ENCODE results near the gene EPHA3.

Gene EPHA3

DNA sequence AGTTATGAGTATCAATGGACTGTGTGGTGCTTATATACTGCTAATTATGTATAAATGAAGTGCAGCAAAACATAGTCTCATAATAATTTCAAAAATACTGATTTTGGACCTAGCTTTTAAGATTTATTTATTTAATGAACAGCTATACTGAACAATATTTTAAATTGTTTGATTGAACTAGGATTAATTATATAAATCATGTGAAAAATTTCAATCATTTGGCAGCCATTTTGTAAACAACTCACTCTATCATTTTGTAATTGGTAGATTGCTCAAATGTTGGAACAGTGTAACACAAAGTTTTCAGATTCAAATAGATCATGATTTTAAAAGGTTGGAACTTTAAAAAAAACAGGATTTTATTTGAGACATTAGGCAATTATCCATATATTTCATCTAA, 47.0 kb downstream of the EPHA3 start:
- DNase-seq: no peak

DNA sequence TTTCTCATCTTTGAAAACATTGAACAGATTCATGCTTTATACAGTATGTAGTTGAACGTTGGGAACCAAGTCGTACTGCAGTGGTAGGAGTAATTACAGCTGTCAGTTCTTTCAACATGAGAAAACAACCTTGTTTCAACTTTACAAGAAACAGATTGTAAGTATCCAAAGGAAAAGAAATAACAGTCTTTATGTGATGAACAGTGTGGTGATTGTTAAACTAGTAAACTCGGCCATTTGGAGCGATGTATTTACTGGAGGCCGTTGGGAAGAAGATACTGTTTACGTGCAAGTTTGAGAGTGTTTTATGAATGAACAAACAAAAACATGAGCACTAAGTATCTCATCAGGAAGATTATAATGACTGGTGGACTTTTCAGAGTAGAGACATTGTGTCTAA, 48.4 kb downstream of the EPHA3 start:
- no peak for DNase-seq

- no peak for DNase-seq
Measured at GRCh38 chr3:89157575-89157974, 50.2 kb downstream of the EPHA3 start.

DNA sequence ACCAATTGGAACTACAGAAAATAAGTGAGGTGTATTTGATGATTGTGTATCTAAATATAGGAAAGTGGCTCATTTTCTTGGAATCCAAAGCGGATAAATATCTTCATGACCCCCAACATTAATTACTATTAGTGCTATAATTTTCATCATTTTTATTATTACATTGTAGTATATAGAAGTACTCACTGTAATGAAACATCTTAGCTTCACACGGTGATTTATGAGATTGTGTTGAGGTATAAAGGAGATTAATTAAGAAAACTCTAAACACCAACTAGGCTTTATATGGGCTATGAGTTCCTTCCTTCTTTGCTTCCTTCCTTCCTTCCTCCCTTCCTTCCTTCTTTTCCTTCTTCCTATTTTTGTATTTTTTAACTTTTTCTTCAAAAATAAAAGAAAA, 52.2 kb downstream of the EPHA3 start:
- DNase-seq: no peak

- DNase-seq: no peak
Measured at GRCh38 chr3:89164774-89165173, 57.4 kb downstream of the EPHA3 start.

DNA sequence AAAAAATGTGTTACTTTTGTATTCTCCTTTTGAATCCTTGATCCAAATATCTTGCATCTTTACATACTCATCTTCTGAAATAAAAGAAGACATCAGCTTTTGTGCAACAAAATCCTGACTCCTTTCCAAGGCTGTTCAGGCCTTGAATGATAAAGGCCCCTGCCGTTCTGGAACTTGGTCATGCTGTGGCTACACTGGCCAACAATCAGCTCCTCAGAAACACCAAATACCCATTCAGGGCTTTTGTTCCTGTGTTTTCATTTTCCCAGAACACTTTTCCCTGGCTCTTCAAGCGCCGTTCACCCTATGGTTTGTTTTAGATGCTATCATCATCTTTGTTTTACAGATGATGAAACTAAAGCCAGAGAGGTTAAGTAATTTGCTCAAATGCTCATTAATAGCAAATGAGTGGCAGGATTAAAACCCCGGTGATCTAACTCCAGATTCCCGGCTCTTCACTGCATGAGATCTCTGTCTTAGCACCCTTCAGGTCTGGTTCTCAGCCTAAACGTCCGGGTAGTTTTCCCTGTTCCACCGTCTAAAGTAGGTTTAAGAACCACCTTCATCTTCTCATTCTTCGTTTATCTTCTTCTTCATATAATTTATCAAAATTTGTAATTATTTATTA, 58.3 kb downstream of the EPHA3 start:
- no peak for DNase-seq

- DNase-seq: no peak
Measured at GRCh38 chr3:89171687-89172545, 64.5 kb downstream of the EPHA3 start.

DNA sequence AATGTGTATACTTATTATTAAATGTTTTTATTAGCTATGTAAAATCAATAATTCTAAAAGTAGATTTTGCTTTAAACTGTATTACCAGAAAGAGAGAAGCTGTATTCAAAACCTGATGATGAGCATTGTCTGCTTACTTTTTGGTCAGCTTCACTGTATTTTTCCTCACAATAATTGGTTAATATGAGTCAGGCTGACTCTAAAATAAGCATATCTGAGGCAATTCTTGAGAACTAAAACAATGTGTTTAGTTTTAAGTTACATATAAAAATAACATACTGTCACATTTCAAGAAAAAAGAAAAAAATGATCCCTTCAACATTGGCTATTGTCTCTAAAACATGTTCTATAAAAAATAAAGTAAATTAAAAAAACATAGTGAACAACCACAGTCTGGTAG, 66.1 kb downstream of the EPHA3 start:
- DNase-seq: no peak

- no peak for DNase-seq
Measured at GRCh38 chr3:89179355-89180001, 72.1 kb downstream of the EPHA3 start.

DNA sequence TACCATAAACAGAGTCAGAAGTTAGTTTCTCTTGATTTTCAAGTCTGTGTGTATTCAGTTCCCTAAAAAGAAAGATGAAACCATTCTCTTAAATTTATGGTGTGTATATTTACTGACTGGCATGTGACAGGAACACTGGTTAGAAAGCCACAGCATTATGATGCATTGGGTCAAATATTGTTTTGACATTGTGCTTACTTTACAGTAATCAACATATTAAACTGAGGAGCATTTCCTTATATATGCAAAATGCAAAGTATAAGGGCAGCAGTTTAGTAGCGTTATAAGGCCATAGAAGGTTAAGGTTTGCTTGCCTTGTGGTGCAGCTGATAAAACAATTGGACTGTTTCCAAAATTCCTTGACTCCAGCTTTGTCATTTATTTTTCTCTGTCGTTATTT, 72.9 kb downstream of the EPHA3 start:
- DNase-seq: no peak

- DNase-seq: no peak
Measured at GRCh38 chr3:89182056-89182455, 74.6 kb downstream of the EPHA3 start.

DNA sequence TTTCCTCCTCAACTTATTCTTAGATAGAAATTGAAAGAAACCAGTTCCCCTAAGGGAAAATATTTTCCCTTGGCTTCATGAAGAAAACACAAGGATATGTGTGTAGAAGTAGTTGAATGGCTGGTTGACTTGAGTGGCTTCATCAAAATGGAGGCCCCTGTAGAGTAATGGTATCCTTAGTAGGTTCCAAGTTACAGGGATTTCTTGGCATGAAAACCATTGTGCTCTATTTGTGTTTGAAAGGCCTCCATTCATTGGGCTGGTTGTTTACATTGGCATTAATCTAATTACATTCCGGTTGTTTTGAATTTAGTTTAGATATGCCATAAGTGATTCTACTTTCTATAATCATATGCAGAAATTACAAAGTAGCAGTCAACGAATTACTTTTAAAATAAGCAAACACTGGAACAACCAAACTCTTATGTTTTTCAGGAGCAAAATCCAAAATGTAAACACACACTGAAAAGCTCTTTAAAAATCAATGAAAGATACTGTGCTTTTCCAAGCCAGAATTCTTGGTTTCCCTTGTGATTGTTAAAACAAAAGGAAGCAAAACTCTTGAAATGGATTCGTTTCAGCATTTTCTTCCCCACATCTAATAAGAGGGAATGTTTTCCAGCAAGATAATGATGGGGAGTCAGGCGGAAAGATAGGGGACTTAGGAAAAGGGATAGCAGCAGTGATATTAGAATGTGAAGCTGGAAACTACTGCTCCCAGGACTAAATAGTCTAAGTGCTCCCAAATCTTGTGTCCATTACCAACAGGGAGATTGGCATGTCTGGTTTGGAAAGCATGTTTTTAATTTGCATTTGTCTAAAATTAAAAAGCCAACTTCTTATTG, 77.0 kb downstream of the EPHA3 start:
- no peak for DNase-seq

GRCh38 chr3:89186456-89186855, 79.0 kb downstream of the EPHA3 start:
- no peak for DNase-seq

DNA sequence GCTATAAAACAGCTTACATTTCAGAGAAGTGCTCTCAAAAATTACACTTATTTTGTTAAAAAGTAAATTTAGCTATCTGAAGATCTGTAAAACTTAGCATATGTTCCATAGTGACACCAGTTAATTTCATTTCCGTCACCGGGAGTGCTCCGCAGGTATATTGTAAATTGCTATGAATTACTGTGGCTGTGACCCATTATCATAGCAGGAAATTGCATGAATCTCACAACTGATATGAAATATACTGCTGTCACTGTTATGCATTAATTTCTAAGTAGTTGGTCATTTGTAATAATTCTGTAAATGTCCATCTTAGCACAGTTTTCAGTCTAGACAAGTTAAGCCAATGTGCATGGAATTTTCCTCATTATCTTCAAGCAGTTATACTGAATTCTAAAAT, 91.2 kb downstream of the EPHA3 start:
- DNase-seq: no peak

- no peak for DNase-seq
Measured at GRCh38 chr3:89212619-89213018, 105.2 kb downstream of the EPHA3 start.

GRCh38 chr3:89216016-89216739, 108.8 kb downstream of the EPHA3 start:
- DNase-seq: no peak

GRCh38 chr3:89217148-89217685, 109.8 kb downstream of the EPHA3 start:
- DNase-seq: no peak

DNA sequence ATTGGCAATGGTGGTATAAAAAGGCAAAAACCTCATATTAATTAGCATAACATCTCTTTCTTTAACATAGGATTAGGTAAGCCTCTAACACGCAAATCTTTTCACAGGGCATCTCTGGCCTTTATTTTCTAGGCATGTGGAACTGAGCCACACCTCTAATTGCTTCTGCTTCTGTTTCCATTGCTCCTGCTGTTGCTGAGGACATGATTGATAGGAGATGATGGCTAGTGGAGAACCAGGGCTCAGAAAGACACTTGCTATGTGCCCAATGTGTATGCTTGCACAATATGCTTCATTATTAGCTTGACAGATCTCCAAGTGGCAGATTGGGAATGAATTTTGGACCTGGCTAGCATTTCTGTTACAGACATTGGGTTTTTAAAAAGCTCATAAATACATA, 114.5 kb downstream of the EPHA3 start:
- no peak for DNase-seq

DNA sequence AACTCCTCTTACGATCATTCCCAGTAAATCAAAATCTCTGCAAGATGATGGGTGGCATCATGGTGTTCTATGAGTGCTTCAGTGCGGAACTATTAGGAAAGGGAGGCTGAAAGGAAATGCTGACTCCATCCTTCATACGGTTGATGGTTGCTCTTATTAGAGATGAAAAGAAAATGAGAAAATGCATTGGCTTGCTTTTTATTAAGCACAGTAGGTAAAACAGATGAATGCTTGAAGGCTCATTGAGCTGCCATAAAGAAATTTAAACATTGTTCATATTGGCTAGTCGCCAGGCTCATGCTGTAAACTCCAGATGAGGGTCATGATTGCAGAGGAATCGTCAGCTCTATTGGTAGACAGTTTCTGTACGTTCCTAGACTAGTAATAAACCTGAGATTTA, 115.8 kb downstream of the EPHA3 start:
- peak; percentile 6 for DNase-seq

- DNase-seq: no peak
Measured at GRCh38 chr3:89227218-89227617, 119.8 kb downstream of the EPHA3 start.

DNA sequence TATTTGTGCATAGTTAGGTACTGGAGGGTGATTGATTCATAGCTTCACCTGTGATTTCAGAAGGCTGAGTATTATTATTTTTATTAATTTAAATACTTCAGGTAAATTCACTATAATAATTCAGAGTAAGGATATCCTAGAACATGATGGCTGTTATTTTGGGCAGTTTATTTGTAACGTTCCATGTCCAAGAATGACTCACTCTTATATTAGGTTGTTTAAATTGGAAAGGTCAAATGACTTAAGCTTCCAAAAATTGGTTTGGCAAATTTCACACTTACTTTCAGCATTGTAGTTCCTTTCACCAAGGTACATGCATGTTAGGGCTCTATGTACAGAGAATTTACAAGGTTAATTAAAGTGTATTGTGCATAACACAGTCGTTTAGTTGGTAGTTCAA, 120.2 kb downstream of the EPHA3 start:
- DNase-seq: no peak

DNA sequence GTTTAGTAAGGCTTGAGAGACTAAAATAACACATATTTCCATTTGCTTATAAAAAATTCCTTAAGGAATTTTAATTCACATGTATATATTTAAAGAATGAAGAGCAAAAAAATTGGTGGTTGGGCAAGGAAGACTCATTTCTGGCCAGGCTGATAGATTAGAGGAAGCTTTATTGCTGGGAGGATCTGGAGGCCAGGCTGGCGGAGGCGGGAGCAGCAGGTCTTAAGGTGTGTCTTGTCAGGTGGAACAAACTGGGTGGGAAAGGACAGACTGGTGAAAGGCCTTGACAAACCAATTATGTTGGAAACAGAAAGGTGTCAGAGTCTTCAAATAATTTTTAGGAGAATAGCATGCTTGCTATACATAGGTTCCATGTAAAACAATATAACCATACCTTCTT, 124.7 kb downstream of the EPHA3 start:
- no peak for DNase-seq
